Measurements from ENCODE around the gene UHRF2. TPM values are rescaled to one million over a fixed set of nuclear protein-coding genes. Genes with fewer than 3 reads are reported as not detected.
A peak's percentile ranks its signal among the peaks of the same experiment; 100 is the strongest.

UHRF2 gene
- total and polyA plus RNA-seq, 7 experiments from 2014 or later, result 11.4 to 117 (median 95.2) TPM

DNA sequence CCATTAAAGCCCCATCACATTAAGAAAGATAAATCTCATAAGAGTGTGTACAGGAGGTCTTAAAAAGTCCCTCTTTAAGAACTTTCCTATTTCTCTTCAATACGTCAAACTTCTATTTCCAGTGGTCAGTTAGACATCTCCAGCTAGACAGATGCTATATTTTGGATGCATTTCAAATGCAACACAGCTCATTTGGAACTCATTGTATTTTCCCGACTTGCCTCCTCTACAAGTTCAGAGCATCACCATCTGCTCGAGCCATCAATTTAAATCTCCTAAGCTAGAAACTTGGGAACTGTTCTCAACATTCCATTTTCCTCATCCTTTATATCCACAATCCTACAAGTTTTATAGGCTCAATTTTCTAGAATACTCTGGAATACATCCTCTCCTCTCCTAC, 3.2 kb upstream of the UHRF2 start:
- Mint-ChIP-seq H3K27me3 (peaks cover 0 to 11% (median 0%) of the 10 kb centered on the region in 5 donors), H3K4me3 (no peak overlapping the region), H3K36me3 (peaks cover 0 to 7% (median 0%) of the 10 kb centered on the region in 5 donors), H3K9me3 (peaks cover 0 to 2% (median 0%) of the 10 kb centered on the region in 11 donors), H3K27ac (peak overlapping the region in 1 of 9 donors; percentile 16), H3K4me1 (peaks cover 6 to 13% (median 9%) of the 10 kb centered on the region in 7 donors)
- no peak for ATAC-seq
- POLR2A ChIA-PET, result no interaction called here
- Histone ChIP-seq H3K4me1 (ENCODE audit: control insufficient read depth in 2 of 2, insufficient read depth in 2 of 2, low read length in 2 of 2) (peaks cover 4 to 5% of the 10 kb centered on the region in 2 donors), H3K9me3 (ENCODE audit: control insufficient read depth in 2 of 3, low read length in 3 of 3) (no peaks in the 10 kb centered on the region), H3K27me3 (ENCODE audit: control insufficient read depth in 2 of 2, insufficient read depth in 2 of 2, low read length in 2 of 2) (no peaks in the 10 kb centered on the region), H3K27ac (ENCODE audit: low read depth, low read length) (no peak overlapping the region), H3K4me3 (ENCODE audit: low read length) (no peak overlapping the region), H3K36me3 (ENCODE audit: control insufficient read depth in 2 of 3, insufficient read depth in 3 of 3, low read length in 3 of 3) (no peaks in the 10 kb centered on the region)
- no peak for DNase-seq
- CTCF ChIA-PET, result no interaction called here
- intact Hi-C loops (cut with micrococcal nuclease), result loop anchor here (5.0 to 10.0 kb wide), 8 partner anchors 42 to 1745 kb away; partner anchors contain the start of genes PLPP6 (in 1 of the 2) and SPATA6L (in 1 of the 2)

DNA sequence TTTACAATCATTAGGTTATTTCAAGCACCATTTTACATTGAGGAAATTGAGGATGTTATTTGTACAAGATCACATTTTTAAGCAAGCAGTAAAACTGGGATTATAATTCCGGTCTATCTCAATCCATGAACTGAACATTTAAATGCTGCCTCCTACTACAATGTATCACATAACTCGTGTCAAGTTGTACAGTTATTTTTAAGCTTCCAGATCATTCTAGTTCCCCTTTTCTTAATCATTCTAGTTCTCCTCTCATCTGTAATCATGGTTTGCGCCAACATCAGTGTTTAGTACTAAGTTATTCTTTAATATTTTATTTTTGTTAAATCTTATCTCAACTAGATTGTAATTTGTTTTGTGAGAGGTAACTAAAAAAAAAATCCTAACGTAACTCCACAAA, 2.4 kb upstream of the UHRF2 start:
- peak overlapping the region in 1 of 10 donors; percentile 27 for H3K4me3 Mint-ChIP-seq
- intact Hi-C loops (cut with micrococcal nuclease), result loop anchor here (5.0 to 10.0 kb wide), 8 partner anchors 42 to 1746 kb away; partner anchors contain the start of genes PLPP6 (in 1 of the 2) and SPATA6L (in 1 of the 2)
- ATAC-seq, result no peak

DNA sequence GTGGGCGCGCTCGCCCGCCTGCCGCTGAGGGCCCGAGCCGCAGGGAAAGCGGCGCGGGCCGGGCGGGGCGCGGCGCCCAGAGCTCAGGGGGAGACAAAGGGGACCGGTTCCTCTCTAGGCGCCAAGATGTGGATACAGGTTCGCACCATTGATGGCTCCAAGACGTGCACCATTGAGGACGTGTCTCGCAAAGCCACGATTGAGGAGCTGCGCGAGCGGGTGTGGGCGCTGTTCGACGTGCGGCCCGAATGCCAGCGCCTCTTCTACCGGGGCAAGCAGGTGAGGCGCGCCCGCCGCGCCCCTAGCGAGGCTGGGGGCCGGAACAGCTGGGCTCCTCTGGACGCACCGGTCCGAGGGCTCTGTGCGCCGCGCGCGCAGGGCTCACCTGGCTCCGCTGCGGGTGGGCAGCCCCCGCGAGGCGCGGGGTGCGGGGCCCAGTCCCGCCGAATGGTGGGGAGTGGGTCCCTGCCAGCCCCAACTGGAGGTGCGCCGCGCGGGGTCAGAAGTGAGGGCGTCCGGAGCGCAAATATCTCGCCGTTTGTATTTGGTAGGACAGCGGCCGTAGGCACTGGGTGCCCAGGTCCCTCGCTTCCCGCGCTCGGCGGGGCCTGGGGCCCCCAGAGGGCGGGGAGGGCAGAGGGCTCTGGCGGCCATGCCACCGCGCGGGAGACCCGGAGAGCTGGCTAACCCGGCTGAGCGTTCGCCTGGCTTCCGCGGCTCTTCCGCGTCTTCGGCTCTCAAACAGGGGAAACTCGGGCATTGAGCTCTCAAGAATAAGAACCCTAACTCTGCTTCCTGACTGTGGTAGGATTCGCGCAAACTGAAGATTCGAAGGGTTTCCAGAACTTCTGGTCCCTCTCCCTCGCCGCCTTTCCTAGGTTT, 607 bp downstream of the UHRF2 start:
- Mint-ChIP-seq H3K9me3 (peaks cover 0 to 2% (median 0%) of the 10 kb centered on the region in 11 donors), H3K36me3 (peaks cover 3 to 18% (median 14%) of the 10 kb centered on the region in 5 donors), H3K4me3 (peak overlapping the region; percentile 80 to 98 (median 92)), H3K27ac (peak overlapping the region; percentile 73 to 98 (median 87)), H3K4me1 (peaks cover 24 to 50% (median 43%) of the 10 kb centered on the region in 7 donors), H3K27me3 (peaks cover 0 to 9% (median 0%) of the 10 kb centered on the region in 5 donors)
- ChIA-PET POLR2A (interaction anchor here (0.5 to 5.8 kb wide), 36 partner anchors 8 to 1429 kb away, joined by 3 to 93 read pairs (median 5); partner anchors contain the start of genes KDM4C and RANBP6), CTCF (interaction anchor here (1.0 to 3.0 kb wide), 4 partner anchors 9 to 97 kb away, joined by 3 to 12 read pairs (median 5); no protein-coding TSS in a partner anchor)
- intact Hi-C loops (cut with micrococcal nuclease), result loop anchor here (1.0 to 10.0 kb wide), 26 partner anchors 11 to 1749 kb away; partner anchors contain the start of genes KDM4C (in 2 of the 2), AK3 (in 1 of the 2), CDC37L1 (in 1 of the 2) and DMAC1 (in 1 of the 2)
- peak overlapping the region; percentile 86 for H3K27ac ChIP-seq (ENCODE audit: low read depth, low read length)
- peak in 8 of 9 donors; percentile 14 to 48 (median 22) for DNase-seq
- H3K4me3 ChIP-seq (ENCODE audit: low read length), result peak overlapping the region; percentile 67
- H3K9me3 ChIP-seq (ENCODE audit: control insufficient read depth in 2 of 3, low read length in 3 of 3), result no peaks in the 10 kb centered on the region
- peaks cover 24 to 26% of the 10 kb centered on the region in 2 donors for H3K4me1 ChIP-seq (ENCODE audit: control insufficient read depth in 2 of 2, insufficient read depth in 2 of 2, low read length in 2 of 2)
- H3K36me3 ChIP-seq (ENCODE audit: control insufficient read depth in 2 of 3, insufficient read depth in 3 of 3, low read length in 3 of 3), result no peaks in the 10 kb centered on the region
- ATAC-seq, result peak; percentile 30
- H3K27me3 ChIP-seq (ENCODE audit: control insufficient read depth in 2 of 2, insufficient read depth in 2 of 2, low read length in 2 of 2), result no peaks in the 10 kb centered on the region

More for the DNA sequence above, 2.4 kb upstream of the UHRF2 start:
- no peak for DNase-seq
- no peaks in the 10 kb centered on the region for H3K27me3 ChIP-seq (ENCODE audit: control insufficient read depth in 2 of 2, insufficient read depth in 2 of 2, low read length in 2 of 2)
- CTCF ChIA-PET, result no interaction called here
- H3K36me3 Mint-ChIP-seq, result peaks cover 0 to 7% (median under 1%) of the 10 kb centered on the region in 5 donors
- H3K27ac ChIP-seq (ENCODE audit: low read depth, low read length), result no peak overlapping the region
- peaks cover 0 to 11% (median 0%) of the 10 kb centered on the region in 5 donors for H3K27me3 Mint-ChIP-seq
- POLR2A ChIA-PET, result no interaction called here
- H3K9me3 ChIP-seq (ENCODE audit: control insufficient read depth in 2 of 3, low read length in 3 of 3), result no peaks in the 10 kb centered on the region
- H3K4me1 Mint-ChIP-seq, result peaks cover 9 to 21% (median 17%) of the 10 kb centered on the region in 7 donors
- H3K4me3 ChIP-seq (ENCODE audit: low read length), result no peak overlapping the region
- H3K4me1 ChIP-seq (ENCODE audit: control insufficient read depth in 2 of 2, insufficient read depth in 2 of 2, low read length in 2 of 2), result peaks cover 11 to 13% of the 10 kb centered on the region in 2 donors
- H3K36me3 ChIP-seq (ENCODE audit: control insufficient read depth in 2 of 3, insufficient read depth in 3 of 3, low read length in 3 of 3), result no peaks in the 10 kb centered on the region
- peak overlapping the region in 4 of 9 donors; percentile 1 to 98 (median 46) for H3K27ac Mint-ChIP-seq
- peaks cover 0 to 2% (median 0%) of the 10 kb centered on the region in 11 donors for H3K9me3 Mint-ChIP-seq

DNA sequence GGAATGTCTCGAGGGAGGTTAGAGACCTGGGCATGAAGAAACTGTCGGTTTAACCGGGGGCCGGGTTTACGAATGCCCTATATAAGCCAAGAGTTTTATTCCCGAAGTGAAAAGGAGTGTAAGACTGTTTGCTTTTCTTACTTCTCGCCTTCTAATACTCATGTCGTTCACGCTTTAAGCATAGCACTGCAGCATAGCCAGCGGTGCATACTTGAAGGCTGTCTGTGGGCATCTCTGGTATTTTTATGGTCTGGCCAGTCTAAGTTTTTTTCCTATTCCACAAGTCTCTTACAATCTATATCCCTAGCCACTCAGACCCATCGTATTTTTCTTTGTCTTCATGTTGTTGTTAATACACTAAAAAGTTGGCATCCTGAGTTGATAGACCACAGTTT, 1.2 kb downstream of the UHRF2 start:
- peaks cover 0 to 2% (median 0%) of the 10 kb centered on the region in 11 donors for H3K9me3 Mint-ChIP-seq
- H3K4me3 Mint-ChIP-seq, result peak overlapping the region; percentile 80 to 98 (median 92)
- Histone ChIP-seq H3K27me3 (ENCODE audit: control insufficient read depth in 2 of 2, insufficient read depth in 2 of 2, low read length in 2 of 2) (no peaks in the 10 kb centered on the region), H3K9me3 (ENCODE audit: control insufficient read depth in 2 of 3, low read length in 3 of 3) (no peaks in the 10 kb centered on the region), H3K4me3 (ENCODE audit: low read length) (peak overlapping the region; percentile 67), H3K27ac (ENCODE audit: low read depth, low read length) (peak overlapping the region; percentile 86), H3K4me1 (ENCODE audit: control insufficient read depth in 2 of 2, insufficient read depth in 2 of 2, low read length in 2 of 2) (peaks cover 24 to 31% of the 10 kb centered on the region in 2 donors), H3K36me3 (ENCODE audit: control insufficient read depth in 2 of 3, insufficient read depth in 3 of 3, low read length in 3 of 3) (no peaks in the 10 kb centered on the region)
- CTCF ChIA-PET, result interaction anchor here (1.6 to 3.0 kb wide), 3 partner anchors 18 to 96 kb away, joined by 4 to 12 read pairs (median 6); no protein-coding TSS in a partner anchor
- DNase-seq (peak in 2 of 9 donors; percentile 17 to 35), ATAC-seq (no peak)
- peak overlapping the region; percentile 73 to 95 (median 87) for H3K27ac Mint-ChIP-seq
- H3K27me3 Mint-ChIP-seq, result peaks cover 0 to 9% (median 0%) of the 10 kb centered on the region in 5 donors
- peaks cover 3 to 20% (median 18%) of the 10 kb centered on the region in 5 donors for H3K36me3 Mint-ChIP-seq
- intact Hi-C loops (cut with micrococcal nuclease), result loop anchor here (1.0 to 10.0 kb wide), 11 partner anchors 10 to 1749 kb away; partner anchors contain the start of genes PLPP6 (in 1 of the 2) and SPATA6L (in 1 of the 2)
- peaks cover 30 to 56% (median 50%) of the 10 kb centered on the region in 7 donors for H3K4me1 Mint-ChIP-seq
- POLR2A ChIA-PET, result interaction anchor here (0.5 to 5.8 kb wide), 17 partner anchors 10 to 531 kb away, joined by 3 to 93 read pairs (median 9); partner anchors contain the start of genes KDM4C and RANBP6

DNA sequence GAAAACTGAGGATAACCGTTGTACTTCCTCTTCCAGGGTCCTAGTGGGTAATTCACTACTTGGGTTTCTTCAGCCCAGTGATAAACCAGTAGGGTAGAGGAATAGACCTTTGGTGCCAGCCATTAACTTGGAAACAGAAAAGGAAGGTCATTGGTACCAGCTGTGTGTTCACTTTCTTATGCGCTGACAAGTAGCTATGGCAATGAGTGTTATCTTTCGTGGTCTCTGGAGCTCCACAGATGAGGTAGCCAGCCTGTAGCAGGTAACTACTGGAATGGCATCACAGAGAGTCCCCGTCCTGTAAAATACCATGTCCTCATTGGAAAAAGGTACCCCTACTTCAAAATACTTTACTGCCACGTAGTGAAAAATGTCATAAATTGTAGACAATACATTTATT, 2.3 kb downstream of the UHRF2 start:
- H3K4me1 Mint-ChIP-seq, result peaks cover 30 to 63% (median 54%) of the 10 kb centered on the region in 7 donors
- H3K27ac Mint-ChIP-seq, result peak overlapping the region in 8 of 9 donors; percentile 36 to 95 (median 77)
- intact Hi-C loops (cut with micrococcal nuclease), result loop anchor here (5.0 to 10.0 kb wide), 4 partner anchors 77 to 1750 kb away; partner anchors contain the start of genes PLPP6 (in 1 of the 2), RLN1 (in 1 of the 2) and SPATA6L (in 1 of the 2)
- CTCF ChIA-PET, result interaction anchor here (1.6 to 3.0 kb wide), 2 partner anchors 17 to 60 kb away, joined by 6 to 12 read pairs; no protein-coding TSS in a partner anchor
- H3K36me3 ChIP-seq (ENCODE audit: control insufficient read depth in 2 of 3, insufficient read depth in 3 of 3, low read length in 3 of 3), result no peaks in the 10 kb centered on the region
- no peaks in the 10 kb centered on the region for H3K27me3 ChIP-seq (ENCODE audit: control insufficient read depth in 2 of 2, insufficient read depth in 2 of 2, low read length in 2 of 2)
- no peaks in the 10 kb centered on the region for H3K9me3 ChIP-seq (ENCODE audit: control insufficient read depth in 2 of 3, low read length in 3 of 3)
- H3K9me3 Mint-ChIP-seq, result peaks cover 0 to 2% (median 0%) of the 10 kb centered on the region in 11 donors
- peaks cover 0 to 4% (median 0%) of the 10 kb centered on the region in 5 donors for H3K27me3 Mint-ChIP-seq
- ATAC-seq (no peak), DNase-seq (no peak)
- peaks cover 3 to 20% (median 18%) of the 10 kb centered on the region in 5 donors for H3K36me3 Mint-ChIP-seq
- POLR2A ChIA-PET, result interaction anchor here (0.6 to 5.8 kb wide), 3 partner anchors 14 to 343 kb away, joined by 3 to 93 read pairs (median 16); partner anchors contain the start of gene KDM4C
- peak overlapping the region; percentile 80 to 98 (median 92) for H3K4me3 Mint-ChIP-seq
- H3K4me1 ChIP-seq (ENCODE audit: control insufficient read depth in 2 of 2, insufficient read depth in 2 of 2, low read length in 2 of 2), result peaks cover 24 to 32% of the 10 kb centered on the region in 2 donors
- peak overlapping the region; percentile 6 for H3K27ac ChIP-seq (ENCODE audit: low read depth, low read length)
- H3K4me3 ChIP-seq (ENCODE audit: low read length), result peak overlapping the region; percentile 67

Measured in naive thymus-derived CD4-positive, alpha-beta T cell (primary cell).